Glomerular visceral epithelial cell (primary cell): Measurements from ENCODE around the gene ACIN1.

Experiments
- DNase-seq: peaks from one replicate; pipeline ENCODE4 v3.0.0-alpha.2; 2016; ENCODE audit errors: extremely low spot score

The ACIN1 gene

DNA sequence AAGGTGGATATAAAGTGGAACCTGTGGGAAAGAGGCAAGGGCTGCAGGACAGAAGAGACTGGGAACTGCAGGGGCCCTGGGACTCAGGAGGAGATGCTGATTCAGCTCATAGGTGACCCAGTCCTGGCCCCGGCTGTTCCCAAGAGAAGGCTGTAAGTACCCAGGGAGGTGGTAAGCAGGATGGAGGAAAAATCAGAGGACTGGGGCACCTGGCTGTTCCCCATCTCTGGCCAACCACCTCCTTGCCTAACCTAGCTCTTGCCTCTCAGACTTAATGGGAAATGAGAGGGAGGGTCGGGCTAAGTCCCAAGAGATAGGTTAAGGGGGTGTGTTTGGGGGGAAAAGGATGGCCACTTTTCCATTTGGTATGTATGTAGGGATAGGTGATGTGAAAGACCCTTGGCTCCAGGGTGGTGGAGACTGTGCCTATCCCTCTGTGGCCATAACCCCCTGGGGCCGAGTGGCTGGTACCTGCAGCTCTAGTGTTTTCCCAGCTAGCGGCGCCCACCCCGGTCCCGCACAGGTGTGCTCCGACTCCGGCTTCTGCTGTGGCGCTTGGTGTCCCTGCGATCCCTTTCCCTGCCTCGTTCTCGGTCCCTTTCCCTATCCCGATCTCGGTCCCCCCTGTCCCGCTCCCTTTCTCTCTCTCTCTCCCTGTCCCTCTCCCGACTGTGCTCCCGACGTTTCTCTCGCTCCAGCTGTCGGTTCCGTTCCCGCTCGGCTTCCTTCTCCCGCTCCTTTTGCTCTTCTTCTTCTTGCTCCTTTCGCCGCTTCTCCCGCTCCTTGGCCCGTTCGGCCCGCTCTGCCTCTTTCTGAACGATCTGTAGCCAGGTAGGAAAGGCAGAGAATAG is 36.1 kb downstream of the ACIN1 start:
- DNase-seq: no peak

DNA sequence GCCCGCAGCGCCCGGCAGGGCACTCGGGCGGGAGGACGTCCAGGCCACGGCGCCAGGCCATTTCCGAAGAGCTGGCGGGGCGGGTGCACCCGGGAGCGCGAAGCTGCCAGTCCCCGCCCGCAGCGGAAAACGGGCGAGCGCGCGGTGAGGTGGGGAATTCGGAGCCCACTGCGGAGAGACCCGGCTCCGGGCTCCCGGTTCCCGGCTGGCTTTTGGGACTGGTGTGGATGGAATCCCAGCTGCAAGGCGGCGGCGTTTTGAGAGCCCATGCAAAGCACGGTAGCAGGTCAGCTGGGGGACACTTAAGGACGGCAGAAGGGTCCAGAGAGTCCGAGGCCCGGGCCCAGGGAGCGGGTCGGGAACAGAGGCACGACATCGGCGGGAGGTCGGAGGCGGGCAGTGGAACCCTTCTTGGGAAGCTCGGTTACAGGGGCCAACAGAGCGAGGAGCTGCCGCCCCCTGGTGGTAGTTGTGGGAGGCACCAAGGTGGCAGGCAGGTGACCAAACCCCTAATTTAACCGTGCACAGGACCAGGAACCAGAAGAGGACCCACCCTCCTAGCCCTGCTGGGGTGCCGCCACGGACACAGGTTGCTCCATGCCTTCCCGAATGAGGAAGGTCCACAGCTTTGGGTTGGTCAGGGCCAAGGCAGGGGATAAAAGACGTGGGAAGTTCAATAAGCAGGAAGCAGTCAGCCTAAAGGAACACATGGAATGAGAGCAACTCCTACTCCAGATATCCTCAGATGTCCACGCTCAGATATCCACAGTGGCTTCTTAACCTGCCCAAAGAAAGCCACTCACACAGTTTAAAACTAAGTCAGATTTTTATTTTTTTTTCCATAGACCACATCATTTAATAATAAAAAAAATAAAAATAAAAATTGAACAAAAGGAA is 36.9 kb downstream of the ACIN1 start:
- DNase-seq: peak; percentile 91

DNA sequence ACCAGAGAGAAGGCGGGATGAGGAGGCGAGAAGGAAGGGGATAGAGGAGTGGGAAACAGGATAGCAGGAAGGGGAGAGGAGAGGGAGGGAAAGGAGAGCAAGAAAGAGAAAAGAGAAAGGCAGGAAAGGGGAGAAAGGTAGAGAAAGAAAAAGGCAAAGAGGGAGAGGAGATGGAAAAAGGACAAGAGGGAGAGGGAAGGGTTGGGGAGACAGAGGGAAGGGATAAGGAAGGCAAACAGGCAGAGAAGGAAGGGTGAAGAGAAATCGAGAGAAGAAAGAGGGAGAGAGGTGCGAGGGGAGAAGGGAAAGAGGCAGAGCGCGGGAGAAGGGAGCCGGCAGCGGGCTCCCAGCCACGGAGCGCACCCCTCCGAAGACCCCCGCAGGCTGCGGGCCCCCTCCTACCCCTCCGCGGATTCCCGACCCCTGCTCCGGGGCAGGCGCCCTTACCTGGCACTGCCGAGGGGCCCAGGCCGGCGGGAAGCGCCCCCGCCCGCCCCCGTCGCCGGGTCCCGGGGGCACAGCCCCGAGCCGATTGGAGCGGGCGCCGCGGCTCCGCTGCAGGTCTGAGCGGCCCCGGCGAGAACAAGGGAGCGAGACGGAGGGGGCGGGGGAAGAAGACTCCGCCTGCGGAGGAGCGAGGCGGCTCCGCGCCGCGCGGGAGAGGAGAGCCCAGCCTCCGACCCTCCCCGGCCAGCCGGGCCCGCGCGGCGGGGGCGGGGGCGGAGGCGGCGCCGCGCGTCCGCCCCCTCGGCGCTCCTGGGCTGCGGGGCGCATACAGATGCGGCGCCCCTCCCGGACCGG is 37.8 kb downstream of the ACIN1 start, which contains the start of gene CDH24:
TSS of gene CDH24 (minus strand) at position 565 of the 801 bp plus-strand sequence. CDS start 1,787 bp downstream, outside the sequence.
- DNase-seq: peak; percentile 85

DNA sequence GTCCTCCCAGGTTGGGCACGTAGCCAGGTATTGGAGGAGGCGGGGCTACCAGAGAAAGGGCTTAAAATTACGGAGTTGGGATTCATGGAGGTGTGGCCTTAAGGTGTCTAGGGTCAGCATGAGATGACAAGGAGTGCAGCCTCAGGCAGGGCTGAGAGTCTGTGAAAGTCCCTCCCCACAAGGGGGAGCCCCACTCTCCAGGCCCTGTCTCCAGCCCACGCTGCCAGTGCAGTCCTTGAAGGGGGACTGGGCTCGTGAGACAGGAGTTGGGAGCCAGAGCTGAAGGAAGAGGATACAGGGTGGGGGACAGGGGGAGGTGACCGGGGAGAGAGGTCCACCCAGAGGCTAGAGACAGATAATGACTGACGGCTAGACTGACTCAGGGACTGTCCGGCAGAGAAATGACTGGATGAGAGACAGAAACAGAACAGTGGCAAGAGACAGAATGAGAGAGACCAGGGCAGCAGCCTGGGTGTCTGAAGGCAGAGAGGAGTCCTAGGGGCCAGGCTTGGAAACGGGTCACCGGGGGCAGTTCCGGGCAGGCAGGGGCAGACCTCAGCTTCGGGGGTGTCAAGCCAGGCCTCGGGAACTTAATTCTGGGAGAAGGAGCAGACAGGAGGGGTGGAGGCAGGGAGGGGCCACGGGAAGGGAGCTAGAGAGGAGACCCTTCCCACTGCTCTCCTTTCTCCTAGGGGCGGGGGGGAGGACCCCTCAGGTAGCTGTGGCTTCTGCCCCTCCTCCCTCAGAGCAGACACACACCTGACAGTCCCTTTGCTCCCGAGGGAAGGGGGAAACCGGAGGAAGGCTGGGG is 38.6 kb downstream of the ACIN1 start:
- peak; percentile 84 for DNase-seq

DNA sequence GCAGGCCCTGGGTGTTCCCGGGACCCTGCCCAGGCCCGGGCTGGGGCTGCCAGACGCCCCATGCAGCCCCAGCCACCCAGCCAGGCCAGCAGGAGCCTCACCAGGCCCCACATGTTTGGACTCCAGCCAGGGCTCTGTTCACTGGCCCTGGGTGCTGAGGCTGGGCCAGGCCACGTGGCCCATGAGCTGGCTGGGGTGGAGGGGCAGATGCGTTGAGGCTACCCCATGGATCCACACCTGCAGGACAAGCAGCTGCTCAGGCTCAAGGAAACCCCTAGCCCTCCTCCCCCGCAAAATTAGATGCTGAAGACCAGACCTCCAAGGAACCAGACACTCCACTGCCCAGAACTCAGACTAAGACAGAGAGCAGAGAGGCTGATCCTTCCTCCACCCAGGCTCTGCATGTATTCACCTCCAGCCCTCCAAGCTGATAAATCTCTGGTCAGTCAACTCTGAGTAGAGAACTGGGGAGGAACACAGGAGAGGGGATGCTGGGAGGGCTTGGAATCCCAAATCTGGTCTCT is 39.3 kb downstream of the ACIN1 start:
- peak; percentile 46 for DNase-seq

DNA sequence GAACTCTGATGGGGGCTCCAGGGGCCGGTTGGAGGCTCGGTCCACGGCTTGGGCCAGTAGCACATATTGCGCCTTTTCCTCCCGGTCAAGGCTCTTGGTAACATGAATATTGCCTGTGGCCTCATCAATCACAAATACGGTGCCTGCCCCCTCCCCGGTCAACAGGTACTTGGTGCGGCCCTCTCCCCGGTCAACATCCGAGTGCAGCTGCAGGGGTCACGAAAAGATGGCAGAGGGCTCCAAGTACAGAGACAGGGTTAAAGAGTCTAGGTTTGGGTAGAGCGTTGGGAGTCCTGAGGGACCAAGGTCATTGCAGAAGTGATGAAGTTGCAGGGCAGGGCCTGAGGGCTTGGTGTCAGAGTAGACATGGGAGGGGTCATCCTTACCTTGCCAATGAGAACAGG is 39.8 kb downstream of the ACIN1 start:
- no peak for DNase-seq

DNA sequence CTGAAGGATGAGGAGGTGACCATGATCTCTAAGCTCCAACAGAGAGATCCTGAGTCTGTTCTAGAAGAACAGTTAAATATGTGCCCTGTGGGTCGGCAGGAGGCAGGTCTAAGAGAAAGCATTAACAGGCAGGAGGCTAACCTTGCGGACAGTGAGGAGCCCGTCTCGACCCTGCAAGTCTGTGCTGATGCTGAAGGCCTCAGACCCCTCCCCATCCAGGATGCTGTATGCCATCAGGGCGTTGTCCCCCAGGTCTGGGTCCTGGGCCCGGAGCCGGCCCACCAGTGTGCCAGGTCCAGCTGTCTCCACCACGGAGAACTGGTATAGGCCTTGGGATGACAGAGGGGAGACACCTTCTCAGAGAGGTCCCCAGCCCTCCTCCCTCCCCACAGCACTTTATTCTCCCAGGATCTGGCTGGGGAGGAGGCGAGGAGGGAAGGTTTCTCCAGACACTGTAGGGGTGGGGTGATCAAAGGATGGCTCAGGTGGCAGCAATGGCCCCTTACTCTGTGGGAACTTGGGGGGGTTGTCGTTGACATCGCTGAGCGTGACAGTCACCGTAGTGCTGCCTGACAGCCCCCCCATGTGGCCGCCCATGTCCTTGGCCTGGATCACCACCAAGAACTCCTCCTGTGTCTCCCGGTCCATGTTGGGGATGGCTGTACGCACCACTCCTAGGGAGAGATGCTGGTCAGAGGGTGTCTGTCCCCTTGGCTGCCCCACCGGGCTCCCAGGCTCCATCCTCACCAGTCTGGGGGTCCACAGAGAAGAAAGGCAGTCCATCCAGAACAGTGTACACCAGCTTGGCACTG is 40.7 kb downstream of the ACIN1 start:
- no peak for DNase-seq

DNA sequence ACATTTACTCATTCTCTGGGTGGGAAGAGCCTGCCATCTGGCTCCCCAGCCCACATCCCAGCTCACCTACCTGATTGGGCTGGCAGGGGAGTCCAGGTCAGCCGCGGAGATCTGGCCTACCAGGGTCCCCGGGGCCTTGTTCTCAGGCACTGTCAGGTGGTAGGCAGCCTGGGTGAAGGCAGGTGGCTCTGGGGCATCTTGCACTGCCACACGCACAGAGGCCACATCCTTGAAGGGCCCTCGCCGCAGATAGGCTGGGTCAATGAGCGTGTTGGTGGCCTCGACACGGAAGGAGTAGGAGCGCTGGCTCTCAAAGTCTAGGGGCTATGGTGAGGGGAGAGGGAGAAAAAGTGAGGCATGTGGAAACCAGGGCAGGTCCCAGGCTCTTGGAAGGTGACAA is 41.5 kb downstream of the ACIN1 start:
- DNase-seq: no peak

DNA sequence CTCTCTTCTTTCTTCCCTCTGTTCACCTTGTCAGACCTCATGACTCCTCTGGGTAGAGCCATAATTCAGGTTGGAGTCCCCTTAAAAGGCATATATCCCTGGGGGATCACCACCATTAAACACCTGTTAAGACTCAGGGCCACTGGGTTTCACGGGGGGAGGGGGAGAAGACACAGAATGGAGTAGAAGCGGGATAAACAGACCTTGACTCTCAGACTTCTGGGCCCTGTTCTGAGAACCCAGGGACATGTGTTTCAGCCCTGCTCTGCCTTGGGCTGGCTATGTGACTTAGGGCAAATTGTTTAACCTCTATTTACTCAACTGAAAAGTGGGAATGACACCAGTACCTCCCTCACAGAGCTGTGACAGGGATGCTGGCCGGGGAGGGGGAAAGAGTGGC is 42.3 kb downstream of the ACIN1 start:
- no peak for DNase-seq

DNA sequence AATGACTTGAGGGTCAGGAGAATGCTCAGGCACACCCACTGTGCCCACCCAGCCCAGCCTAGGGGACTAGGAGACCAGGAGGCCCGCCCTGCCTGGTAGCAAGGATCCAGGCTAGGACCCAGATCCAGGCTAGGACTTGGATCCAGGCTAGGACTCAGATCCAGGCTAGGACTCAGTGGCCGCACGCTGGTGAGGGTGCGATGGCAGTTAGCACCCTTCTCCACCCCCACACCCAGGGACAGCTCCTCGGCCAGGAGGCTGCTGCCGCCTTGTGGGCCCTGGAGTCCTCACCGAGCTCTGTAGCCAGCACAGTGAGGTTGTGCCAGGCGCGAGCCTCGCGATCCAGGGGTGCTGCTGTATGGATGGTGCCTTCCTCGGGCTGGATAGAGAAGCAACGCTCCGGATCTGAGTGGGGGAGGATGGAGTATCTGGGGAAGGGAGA is 42.7 kb downstream of the ACIN1 start:
- DNase-seq: no peak

DNA sequence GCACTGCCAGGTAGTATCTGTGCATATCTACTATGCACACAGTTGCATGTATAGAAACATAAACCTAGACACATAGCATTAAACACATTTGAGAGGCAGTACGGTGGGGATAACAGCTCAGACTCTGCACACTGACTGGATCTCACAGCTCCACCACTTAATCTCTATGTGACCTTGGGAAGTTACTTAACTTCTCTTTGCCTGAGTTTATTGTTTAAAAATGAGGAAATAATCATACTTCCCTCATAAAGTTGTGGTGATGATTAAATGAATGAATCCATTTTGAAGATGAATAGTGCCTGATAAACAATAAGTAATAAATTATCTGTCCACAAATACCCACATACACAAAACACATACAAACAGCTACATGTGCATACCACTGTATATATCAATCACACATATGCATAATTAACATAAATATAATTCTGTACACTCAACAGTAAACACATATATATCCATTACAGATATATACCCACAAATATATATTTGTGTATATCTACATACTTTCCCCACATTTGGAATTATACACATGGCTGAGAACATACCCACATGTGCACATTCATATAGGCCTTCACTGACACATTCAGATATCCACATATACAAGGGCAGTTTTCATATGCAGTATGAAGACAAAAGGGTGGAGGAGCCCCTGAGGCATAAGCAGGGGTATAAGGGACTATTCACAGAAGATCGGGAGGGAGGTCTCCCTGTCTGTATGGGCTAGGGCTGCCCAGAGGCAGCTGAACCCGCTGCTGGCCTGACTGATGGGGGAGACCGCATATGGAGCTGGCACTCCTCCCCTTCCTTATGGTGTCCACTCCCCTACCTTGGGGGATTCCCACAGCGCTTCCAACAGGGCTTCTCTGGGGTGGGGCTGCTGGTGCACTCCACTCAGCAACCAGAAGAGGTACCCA is 43.5 kb downstream of the ACIN1 start:
- DNase-seq: no peak

DNA sequence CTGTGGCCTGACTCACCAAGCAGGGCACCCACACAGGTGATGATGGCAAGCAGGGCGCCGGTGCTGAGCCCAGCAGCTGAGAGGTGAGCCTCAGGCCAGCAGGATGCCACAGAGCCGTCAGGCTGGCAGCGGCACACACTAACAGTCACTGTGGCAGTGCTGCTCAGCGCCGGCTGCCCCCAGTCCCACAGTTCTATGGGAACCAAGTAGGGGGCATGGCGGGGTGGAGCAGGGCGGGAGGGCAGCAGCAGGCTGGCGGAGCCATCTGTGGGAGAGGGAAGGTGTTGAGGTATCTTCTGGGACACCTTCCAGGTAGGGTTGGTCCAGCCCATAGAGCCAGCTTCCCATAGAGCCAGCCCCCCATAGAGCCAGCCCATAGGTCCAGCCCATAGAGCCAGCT is 45.9 kb downstream of the ACIN1 start:
- no peak for DNase-seq

DNA sequence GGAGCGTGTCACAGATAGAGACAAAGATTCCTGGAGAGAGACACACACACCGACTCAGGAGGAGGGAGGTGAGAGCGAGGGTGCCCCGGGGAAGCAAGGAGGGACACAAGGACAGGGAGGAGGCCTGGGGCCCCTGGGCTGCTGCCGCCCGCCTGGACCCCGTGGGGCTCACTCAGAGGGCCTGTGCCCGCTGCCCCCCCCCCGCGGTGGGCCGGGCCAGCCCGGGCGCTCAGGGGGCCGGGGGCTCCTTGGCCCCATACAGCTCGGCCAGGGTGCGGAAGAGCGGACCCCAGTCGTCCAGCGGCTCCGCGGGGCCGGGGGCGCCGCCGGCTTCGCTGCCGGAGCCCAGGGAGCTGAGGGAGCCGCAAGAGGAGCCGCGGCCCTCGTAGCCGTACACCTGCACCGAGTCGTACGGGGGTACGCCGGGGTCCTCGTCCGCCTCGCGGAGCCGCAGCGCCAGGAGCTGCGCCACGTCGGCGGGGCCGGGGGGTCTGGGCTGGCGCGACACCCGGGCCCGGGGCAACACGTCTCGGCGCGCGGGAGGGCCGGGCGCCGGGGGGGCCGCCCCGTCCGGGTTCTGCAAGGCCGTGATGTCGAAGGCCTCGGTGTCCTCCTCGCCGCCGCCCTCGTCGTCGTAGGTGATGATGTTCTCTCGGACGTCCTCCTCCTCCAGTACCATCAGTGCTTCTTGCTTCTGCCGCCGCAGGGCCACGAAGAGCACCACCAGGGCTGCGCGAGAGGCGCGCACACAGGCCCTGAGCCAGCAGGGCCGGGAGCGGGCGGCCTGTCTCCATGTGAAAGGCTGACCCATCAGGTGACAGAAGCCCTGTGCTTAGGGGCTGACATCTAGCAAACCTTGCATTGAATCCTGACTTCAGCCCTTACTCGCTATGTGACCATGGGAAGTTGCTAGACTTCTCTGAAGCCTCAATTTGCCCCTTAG is 46.9 kb downstream of the ACIN1 start:
- no peak for DNase-seq

DNA sequence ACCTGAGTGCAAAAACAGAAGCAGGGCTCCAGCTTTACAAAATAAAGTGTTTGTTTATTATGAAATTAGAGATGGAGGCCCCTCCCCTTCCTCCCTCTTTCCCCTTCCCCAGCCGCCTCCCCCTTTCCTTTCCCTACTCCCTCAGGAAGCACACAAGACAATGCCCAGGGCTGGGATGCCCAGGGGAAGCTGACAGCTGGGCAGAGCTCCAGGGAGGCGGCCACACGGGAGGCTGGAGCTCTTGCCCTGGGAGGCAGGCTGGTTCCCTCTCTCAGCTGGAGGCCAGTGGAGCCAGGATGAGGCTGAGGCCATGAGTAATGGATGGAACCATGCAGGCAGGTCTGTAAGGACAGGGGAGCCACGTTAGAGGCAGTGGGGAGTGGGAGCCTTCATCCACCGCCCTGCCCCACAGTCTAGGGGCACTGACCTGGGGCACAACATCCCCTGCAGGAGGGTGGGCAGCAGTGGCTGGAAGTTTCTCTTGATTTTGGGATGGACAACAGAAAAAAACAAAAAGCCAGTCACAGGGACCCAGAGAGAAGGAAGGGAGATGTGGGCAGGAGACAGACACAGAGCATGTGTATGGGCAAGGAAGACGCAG is 47.8 kb downstream of the ACIN1 start:
- DNase-seq: peak; percentile 20

DNA sequence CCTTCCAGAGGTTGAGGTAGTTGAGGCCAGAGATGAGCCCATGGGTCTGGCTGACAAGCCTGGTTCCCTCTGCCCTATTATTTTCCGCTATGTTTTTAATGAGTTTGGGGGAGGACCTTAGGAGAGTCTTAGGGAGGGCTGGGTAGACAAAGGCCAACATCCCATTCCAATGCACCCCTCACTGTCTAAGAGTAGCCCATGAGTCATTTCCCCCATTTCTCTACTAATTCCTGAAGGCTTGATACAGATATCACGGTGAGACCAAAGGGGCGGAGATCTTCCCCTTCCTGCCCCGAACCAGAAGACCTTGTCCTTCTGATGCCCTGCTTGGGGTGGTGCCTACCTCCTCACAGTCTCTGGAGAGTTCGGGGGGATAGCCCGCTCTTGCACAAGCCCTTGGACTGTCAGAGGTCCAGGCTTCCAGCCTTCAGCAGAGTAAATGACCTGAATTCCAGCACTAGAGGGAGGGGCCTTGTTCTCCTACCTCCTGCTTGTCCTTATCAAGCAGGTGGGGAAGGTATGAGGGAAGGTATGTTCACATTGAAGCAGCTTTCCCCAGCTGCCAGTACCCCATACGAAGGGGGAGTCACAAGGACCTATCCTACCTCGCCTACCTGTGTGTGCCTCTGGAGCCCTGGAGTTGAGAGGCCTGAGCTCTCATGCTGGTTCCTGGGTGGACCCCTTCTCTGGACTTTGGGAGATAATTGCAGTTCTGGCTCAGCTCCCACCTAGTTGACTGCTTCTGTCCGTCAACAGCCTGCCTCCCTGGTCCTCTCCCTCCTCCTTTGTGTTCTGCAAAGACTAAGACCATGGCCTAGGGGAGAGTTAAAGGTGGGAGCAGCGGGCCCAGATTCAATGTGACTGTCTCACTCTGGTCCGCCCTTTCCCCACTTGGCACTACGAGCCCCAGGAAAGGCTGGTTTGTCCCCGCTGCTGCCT is 49.2 kb downstream of the ACIN1 start:
- DNase-seq: no peak

DNA sequence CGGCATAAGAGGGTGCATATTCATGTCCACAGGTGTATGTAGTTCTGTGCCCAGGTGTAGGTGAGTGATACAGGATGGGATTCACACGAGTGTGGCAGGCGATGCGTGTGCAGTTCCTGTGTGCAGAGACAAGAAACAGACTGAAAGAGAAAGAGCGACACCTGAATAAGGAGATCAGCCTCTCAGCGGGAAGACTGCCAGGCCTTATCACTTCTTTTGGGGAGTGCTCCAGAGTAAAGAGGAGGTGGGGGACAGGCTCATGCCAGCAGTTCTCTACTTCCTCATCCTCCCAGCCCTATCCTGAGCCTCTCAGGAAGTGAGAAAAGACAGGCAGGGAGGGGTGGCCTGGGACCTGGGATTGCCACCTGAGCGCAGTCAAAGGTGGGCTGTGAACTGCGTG is 50.1 kb downstream of the ACIN1 start:
- DNase-seq: no peak
